ENCODE results near the gene TNFRSF21. TPM values are rescaled to one million over a fixed set of nuclear protein-coding genes. Genes with fewer than 3 reads are reported as not detected.

Gene TNFRSF21
- total RNA-seq, 4 donors from 2014 or later: 43.4 to 78.9 (median 63.0) TPM

DNA sequence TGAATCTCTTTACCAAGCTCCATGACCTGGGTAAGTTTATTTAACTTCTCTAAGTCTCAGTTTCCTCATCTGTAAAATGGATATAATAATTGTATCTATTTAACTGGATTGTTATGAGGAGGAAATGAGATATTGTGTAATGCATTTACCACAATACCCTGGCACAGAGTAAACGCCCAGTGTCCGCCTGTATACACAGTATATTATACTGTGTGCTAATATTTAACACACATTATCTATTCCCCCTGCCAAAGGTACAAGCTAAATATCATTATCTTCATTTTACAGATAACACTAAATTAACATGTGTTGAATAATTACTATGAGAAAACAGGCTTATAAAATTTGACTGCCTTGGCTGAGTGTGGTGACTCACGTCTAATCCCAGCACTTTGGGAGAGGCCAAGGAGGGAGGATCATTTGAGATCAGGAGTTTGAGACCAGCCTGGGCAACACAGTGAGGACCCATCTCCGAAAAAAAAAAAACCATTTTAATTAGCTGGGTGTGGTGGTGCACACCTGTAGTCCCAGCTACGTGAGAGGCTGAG is 38.7 kb upstream of the TNFRSF21 start:
- Histone ChIP-seq H3K4me1 (no peaks in the 10 kb centered on the region), H3K27me3 (no peaks in the 10 kb centered on the region), H3K27ac (no peak overlapping the region), H3K36me3 (no peaks in the 10 kb centered on the region), H3K9me3 (no peaks in the 10 kb centered on the region), H3K4me3 (no peak overlapping the region)
- DNase-seq: no peak
- WGBS, 2 donors: 64 to 70% methylated on average over 4 to 5 of the region's 5 CpGs
- intact Hi-C loops (cut with DNase I): no loop called here
- TF ChIP-seq, protein P1, sequence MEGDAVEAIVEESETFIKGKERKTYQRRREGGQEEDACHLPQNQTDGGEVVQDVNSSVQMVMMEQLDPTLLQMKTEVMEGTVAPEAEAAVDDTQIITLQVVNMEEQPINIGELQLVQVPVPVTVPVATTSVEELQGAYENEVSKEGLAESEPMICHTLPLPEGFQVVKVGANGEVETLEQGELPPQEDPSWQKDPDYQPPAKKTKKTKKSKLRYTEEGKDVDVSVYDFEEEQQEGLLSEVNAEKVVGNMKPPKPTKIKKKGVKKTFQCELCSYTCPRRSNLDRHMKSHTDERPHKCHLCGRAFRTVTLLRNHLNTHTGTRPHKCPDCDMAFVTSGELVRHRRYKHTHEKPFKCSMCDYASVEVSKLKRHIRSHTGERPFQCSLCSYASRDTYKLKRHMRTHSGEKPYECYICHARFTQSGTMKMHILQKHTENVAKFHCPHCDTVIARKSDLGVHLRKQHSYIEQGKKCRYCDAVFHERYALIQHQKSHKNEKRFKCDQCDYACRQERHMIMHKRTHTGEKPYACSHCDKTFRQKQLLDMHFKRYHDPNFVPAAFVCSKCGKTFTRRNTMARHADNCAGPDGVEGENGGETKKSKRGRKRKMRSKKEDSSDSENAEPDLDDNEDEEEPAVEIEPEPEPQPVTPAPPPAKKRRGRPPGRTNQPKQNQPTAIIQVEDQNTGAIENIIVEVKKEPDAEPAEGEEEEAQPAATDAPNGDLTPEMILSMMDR (IDR thresholded peaks at IDR 0.05): no peak
- TF ChIP-seq POLR2A (IDR thresholded peaks at IDR 0.05): no peak

DNA sequence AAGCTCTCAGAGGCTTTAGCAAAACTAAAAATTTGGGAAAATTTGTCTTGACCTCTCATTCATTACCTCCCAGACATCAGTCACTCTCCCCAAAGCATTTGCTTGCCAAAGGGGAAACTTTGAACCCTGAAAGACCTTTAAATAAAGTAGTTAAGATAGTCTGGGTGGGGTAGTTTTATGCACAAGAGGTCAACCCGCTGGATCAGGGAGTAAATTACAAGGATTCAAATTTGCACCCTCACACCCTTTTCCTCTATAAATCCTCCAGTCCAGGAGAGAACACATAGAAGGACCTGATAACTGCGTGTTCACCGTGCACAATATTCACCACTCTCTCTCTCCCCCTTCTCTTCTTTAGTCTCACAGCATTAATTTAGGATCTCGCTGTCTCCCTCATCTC is 36.1 kb upstream of the TNFRSF21 start:
- no peaks in the 10 kb centered on the region for H3K27me3 ChIP-seq
- intact Hi-C loops (cut with DNase I): no loop called here
- no peaks in the 10 kb centered on the region for H3K9me3 ChIP-seq
- H3K36me3 ChIP-seq: no peaks in the 10 kb centered on the region
- no peak for TF ChIP-seq POLR2A (IDR thresholded peaks at IDR 0.05)
- TF ChIP-seq, protein P1 (IDR thresholded peaks at IDR 0.05): no peak
- H3K4me1 ChIP-seq: no peaks in the 10 kb centered on the region
- no peak for DNase-seq
- 81 to 92% methylated on average over 4 of the region's 4 CpGs for WGBS, 2 donors
- no peak overlapping the region for H3K4me3 ChIP-seq
- H3K27ac ChIP-seq: no peak overlapping the region

DNA sequence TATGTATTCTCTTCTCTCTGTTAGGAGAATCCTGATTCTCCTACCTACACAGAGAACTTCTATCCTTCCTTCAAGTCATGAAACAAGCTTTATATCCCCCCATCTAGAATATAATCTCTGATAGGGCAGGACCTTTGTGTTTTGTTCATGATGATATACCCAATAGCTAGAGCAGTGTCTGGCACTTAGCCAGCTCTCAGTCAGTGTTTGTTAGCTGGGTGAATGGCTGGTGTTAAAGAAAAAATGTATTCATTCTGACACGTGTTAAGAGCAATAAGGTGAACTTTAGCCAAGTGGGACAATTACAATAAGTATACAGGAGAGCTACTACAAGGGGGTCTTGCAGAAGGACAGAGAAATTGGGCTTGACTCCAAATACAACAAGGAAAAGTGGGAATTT is 34.3 kb upstream of the TNFRSF21 start:
- Histone ChIP-seq H3K36me3 (no peaks in the 10 kb centered on the region), H3K27me3 (no peaks in the 10 kb centered on the region), H3K27ac (no peak overlapping the region), H3K4me1 (no peaks in the 10 kb centered on the region), H3K4me3 (no peak overlapping the region), H3K9me3 (no peaks in the 10 kb centered on the region)
- WGBS, 2 donors: 17 to 18% methylated on average over 1 of the region's 1 CpG
- DNase-seq: no peak
- intact Hi-C loops (cut with DNase I): no loop called here
- TF ChIP-seq, protein P1 (IDR thresholded peaks at IDR 0.05): no peak

DNA sequence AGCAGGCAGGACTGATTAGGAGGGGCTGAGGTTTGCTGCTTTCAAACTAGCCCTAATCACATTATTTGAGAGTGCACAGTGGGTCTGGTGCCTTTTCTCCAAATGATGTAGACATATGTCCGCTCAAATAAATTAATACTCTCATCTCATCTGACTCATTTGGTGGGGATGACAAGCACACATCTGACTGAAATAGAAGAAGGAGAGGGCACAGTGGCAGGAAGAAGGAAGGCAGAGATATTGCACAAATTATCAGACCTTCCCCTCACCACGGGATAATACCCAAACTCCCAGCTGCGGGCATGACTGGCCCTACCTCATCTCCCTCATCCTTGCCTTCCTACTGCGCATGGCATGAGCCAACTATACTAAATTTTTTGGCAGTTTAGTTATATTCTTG is 33.9 kb upstream of the TNFRSF21 start:
- no peaks in the 10 kb centered on the region for H3K36me3 ChIP-seq
- H3K4me3 ChIP-seq: no peak overlapping the region
- no peaks in the 10 kb centered on the region for H3K9me3 ChIP-seq
- no peaks in the 10 kb centered on the region for H3K4me1 ChIP-seq
- 65 to 71% methylated on average over 4 of the region's 4 CpGs for WGBS, 2 donors
- H3K27me3 ChIP-seq: no peaks in the 10 kb centered on the region
- TF ChIP-seq POLR2A (IDR thresholded peaks at IDR 0.05): no peak
- TF ChIP-seq, protein P1 (IDR thresholded peaks at IDR 0.05): no peak
- H3K27ac ChIP-seq: no peak overlapping the region
- intact Hi-C loops (cut with DNase I): no loop called here
- no peak for DNase-seq

DNA sequence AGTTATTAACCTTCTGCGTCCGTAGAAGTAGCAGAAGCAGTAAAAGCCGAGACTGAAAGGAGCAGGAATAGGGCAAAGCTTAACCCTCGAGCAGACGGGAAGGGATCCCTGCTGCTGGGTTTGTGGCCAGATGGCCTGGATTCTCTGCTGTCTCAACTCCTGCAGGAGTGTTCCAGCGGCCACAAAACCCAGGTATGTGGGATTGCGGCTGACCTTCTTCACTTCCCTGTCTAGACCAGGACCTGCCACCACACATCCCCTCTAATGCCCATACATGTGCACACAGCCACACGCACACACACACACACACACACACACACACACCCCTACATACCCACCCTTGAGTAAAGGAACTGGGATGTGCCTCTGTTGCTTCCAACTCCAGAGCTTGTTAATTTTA is 33.1 kb upstream of the TNFRSF21 start:
- 73 to 90% methylated on average over 7 to 8 of the region's 8 CpGs for WGBS, 2 donors
- no peak for TF ChIP-seq POLR2A (IDR thresholded peaks at IDR 0.05)
- TF ChIP-seq, protein P1 (IDR thresholded peaks at IDR 0.05): no peak
- Histone ChIP-seq H3K4me3 (no peak overlapping the region), H3K9me3 (no peaks in the 10 kb centered on the region), H3K4me1 (no peaks in the 10 kb centered on the region), H3K36me3 (no peaks in the 10 kb centered on the region), H3K27me3 (no peaks in the 10 kb centered on the region), H3K27ac (no peak overlapping the region)
- intact Hi-C loops (cut with DNase I): no loop called here
- DNase-seq: no peak

All from esophagus squamous epithelium (tissue), 5 donors.